COLO829 (cell line): Measurements from ENCODE around the gene PPID.
"Not testable (repeated sequence)": the region's sequence is repeated elsewhere in the genome, so short reads cannot be mapped to it uniquely, and the experiment has no call there.

Experiments used
- DNase-seq: peaks from one replicate; pipeline ENCODE4 v3.0.0; 2012; ENCODE audit warnings: low spot score

PPID gene

DNA sequence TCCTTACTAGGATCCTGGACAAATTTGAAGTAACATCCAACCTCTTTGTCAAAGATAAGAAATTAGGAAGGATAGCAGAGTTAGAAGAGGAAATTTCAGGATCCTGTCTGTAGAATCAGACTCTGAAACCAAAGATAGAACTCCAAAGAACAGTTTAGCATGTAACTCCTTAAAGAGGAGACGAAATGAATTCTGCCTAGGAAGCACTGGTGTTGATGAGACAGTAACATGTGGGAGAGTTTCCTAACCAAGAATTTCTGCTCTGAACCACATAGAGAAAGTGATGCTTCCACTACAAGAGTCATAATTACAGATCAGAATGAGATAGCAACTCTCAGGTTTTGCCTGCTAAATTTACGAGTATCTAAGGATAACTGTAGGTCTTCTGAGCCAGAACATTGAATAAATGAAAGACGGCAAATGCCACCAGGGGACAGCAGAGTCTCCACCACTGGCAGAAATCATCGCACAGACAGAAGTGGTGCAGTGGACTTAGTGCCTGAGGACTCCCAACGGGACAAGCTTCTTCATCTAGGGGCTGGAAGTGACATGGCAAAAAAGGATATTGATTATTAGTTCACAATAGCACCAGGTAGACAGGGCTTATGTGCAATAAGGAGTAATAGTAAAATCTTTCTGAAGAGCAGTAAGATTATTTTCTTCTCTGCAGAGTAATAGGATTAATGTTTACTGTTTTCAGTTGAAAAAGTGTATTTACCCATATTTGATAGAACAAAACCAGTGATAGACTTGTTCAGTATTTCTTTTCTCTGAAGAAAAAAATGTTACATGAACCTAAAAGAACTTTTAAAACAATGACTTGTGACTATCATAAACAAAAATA lies 6.7 kb upstream of the PPID start:
- DNase-seq = peak; percentile 81

DNA sequence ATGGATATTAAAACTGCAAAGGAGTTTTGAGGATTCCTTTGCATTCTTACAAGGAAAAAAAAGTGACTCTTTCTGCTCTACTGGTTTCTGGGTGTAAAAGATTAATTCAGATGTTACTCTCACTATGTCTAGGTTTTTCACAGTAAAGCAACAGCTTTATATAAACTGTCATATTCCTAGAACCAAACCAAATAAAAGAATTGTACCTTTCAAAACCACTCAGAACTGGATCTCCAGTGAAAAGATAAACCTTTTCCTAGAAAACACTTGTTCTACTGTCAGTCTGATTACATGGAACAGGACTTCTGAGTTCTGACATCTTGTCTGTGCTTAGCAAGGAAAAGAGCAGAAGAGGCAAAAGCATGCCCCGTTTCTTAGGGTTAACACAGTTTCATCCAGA lies 5.0 kb upstream of the PPID start:
- DNase-seq = no peak

DNA sequence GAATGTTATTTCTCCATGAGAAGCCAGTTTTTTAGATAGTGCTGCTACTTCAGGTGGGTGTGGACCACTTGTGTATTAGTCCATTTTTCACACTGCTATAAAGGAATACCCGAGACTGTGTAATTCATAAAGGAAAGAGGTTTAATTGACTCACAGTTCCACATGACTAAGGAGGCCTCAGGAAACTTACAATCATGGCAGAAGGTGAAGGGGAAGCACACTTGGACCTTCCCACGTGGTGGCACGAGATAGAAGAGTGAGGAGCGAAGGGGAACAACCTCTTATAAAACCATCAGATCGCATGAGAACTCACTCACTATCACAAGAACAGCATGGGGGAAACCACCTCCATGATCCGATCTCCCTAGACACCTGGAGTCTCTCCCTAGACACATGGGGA lies 3.4 kb upstream of the PPID start:
- no peak for DNase-seq

DNA sequence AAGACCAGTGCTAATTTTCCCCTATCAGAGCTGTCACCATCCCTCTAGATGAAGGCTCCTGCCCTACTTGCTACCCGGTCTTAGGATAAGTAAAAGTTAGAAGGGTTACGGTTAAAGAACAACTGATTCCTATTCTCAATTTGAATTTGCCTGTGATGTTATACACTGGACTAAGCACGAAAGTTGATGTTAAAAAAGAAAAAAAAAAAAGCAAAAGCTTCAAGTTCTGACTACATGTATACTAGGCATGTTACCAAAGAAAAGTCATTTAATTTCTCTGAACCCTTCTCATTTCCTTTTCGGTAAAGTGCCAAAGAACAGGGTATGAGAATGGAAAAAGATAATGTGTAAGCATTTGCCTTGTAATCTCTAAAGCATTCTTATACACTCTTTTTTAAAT lies 1.4 kb upstream of the PPID start:
- no peak for DNase-seq

DNA sequence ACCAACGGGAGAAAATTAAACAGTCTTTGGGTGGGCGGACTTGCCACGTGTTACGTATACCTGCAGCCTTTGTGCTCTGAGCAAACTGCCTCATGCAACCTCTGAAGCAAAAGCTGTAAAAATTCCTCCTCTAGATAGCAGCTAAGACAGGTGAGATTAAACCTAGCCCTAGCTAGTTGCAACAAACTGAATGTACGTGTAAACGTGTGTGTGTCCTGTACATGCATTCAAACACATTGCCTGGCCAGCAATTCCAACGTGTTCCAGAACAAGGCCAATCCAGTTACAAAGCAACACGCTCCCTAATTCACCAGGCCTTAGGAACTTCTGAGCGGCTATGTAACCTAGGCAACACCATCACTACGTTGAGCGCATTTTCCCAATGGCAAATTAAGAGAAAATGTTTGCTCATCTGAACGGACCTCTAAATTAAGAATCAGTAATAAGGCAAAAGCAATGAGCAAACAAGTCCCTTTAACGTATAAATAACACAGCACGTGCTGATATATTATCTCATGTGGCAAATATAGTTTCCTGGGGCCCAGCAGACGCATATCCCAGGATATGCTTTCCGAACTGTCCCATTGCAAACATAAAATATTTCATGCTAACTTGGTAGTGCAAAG lies 792 bp downstream of the PPID start:
- peak; percentile 48 for DNase-seq

DNA sequence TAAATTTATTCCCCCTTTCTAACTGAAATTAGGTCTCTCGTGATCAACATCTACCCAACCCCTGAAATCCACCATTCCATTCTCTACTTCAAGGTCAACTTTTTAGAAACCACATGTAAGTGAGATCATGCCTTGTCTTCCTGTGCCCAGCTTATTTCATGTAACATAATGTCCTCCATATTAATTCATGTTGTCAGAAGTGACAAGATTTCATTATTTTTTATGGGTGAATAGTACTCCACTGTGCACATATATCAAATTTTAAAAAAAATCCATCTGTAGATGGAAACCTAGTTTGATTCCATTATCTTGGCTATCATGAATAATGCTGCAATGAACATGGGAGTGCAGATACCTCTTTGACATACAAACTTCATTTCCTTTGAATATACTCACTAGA lies 1.5 kb downstream of the PPID start:
- DNase-seq = no peak

DNA sequence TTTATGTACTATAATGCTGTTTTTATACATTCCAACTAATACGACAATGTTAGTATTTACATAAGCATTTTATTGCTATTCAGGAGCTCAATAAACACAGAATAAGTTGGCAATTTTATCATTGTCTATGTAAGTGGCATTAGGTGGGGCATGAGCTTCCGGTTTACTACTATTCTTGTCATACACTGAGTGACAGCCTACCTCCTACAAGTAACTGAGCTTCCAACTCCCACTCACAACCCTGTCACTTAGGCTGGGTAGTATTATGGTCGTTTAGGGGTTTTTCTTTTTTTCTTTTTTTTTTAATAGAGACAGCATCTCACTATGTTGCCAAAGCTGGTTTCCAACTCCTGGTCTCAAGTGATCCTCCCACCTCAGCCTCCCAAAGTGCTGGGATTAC lies 7.4 kb downstream of the PPID start:
- DNase-seq = no peak

DNA sequence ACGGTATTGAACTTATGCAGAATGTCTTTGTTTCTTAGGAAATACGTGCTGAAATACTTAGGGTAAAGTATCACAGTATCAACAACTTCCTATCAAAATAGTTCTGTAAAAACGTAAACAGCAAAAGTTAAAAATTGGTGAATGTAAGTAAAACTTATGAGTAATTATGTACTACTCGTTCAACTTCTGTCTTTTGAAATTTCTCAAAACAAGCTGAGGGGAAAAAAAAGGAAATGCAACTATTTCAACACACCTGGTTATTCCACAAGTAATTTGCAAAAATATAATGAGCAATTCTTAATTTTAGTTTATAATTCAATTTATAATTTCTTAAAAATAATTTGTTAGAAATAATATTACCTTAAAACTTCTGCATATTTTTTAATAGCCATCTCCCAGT lies 8.3 kb downstream of the PPID start:
- DNase-seq = no peak

DNA sequence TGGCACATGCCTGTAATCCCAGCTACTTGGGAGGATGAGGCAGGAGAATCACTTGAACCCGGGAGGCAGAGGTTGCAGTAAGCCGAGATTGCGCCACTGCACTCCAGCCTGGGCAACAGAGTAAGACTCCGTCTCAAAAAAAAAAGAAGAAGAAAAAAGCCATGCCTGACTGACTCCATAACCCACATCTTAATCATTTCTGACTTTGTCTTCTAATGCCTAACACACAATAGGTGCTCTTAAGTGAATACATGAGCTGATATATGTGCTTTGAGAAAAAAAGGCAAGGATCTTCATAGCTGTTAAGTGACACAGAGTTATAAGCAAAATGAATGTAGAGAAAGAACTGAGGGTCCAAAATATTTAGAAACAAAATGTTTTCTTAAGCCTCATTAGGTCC lies 10.6 kb downstream of the PPID start:
- not testable (repeated sequence) for DNase-seq

DNA sequence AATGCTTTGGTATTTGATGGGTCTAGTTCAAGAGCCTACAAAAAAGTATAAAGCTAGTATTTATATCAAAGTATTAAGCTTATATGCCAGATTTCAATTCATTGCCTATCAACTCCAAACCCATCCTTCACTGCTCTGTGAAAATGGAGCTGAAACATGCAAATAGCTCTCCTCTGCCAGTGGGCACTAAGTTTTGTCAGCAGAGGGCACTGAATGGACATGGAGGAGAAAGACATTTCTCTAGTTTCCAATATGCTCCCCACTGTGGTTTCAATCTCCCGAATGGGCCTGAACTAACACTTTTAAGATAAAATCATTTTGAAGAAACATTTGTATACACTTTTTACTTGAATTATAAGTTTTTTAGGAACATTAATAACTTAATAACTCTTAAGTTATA lies 12.4 kb downstream of the PPID start:
- no peak for DNase-seq

DNA sequence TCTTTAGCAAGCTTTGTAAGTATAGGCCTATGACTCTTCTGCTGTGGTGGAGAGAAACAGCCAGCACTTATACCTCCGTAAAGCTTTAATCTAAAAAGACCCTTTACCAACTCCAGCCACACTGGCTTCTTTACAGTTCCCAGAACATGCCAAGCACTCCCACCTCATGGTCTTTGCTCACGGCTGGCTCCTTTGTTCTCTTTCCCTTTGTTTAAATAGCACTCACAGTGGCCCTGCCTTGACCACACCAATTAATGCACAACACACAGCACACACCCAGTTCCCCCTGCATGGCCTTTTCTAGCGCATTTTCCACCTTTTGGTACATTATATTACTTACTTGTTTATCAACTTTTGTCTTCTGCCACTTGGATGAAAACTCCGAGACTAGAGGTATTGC lies 18.9 kb downstream of the PPID start:
- DNase-seq = no peak

DNA sequence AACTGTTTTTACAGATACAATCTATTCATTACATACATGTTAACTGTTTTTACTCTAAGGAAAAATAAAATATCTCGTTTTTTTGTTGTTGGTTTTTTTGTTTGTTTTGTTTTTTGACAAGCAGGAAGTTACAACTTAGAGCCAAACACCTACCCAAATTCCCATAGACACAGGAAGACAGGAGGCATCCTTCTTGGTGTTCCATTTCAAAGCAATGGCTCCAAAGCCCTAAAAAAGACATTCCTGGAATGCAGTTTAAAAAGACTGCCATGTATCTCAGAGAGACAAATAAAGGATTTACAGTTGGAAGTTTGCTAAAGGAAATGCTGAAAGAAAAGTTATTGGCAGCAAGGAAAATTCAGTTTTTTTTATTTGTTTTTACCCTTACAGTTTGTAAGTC lies 34.4 kb downstream of the PPID start:
- no peak for DNase-seq

DNA sequence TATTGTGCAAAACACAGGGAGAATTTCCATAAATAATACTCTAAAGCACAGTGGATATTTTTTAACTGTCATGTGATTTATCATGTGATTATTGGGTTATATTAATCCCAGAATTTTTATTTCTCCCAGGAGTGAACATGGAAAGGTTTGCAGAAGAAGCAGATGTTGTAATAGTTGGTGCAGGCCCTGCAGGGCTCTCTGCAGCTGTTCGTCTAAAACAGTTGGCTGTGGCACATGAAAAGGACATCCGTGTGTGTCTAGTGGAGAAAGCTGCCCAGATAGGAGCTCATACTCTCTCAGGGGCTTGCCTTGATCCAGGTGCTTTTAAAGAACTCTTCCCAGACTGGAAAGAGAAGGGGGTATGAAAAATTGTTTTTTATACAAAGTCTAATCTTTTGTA lies 41.1 kb downstream of the PPID start:
- DNase-seq = no peak

DNA sequence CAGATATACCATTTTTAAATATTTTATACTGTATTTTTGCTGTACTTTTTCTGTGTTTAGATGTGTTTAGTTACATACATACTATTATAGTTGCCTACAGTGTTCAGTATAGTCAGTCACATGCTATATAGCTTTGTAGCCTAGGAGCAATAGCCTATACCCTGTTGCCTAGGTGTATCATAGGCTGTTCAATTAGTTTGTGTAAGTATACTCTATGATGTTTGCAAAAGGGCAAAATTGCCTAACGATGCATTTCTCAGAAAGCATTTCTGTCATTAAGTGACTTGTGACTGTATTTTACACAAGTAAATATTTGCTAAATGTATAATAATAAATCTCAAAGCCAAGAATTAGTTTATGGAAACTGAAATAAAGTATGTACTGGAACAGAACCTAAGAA lies 41.6 kb downstream of the PPID start:
- no peak for DNase-seq

DNA sequence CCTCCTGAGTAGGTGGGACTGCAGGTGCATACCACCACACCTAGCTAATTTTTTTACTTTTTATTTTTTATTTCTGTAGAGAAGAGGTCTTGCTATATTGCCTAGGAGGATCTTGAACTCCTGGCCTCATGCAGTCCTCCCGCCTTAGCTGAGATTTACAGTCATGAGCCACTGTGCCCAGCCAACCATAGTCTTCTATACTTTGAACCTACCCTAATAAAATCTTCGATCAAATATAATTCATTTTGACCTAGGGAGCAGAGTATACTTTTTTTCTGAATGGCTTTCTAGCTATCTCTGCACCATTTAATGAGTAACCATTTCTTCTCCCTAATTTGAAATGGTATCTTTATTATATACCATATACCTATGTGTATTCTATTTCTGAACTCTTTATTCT lies 44.4 kb downstream of the PPID start:
- no peak for DNase-seq

DNA sequence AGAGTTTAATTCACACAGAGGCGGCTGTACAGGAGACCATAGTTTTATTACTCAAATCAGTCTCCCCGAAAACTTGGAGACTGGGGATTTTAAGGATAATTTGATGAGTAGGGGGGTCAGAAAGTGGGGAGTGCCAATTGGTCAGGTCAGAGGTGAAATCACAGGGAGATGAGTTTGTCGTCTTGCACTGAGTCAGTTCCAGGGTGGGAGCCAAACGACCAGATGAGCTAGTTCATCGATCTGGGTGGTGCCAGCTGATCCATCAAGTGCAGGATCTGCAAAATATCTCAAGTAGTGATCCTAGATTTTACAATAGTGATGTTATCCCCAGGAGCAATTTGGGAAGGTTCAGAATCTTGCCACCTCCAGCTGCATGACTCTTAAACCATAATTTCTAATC lies 47.1 kb downstream of the PPID start:
- no peak for DNase-seq

DNA sequence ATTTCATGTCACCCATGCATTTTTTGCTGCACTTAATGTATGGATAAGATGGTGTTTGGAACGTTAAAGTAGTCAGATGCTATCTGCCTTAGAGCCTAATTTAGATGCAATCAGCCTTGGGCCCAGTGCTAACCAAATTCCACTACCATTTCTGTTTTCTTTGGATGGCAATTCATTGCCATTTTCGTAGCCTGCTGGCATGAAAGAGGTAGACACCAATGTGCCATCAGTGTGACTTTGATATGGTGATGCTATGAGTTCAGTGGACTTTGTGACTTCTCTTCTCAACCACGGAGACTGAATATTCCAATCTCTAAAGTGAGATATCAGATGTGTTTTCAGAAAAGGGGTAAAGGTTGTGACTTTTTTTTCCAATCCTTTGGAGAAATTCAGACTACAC lies 49.6 kb downstream of the PPID start:
- no peak for DNase-seq

DNA sequence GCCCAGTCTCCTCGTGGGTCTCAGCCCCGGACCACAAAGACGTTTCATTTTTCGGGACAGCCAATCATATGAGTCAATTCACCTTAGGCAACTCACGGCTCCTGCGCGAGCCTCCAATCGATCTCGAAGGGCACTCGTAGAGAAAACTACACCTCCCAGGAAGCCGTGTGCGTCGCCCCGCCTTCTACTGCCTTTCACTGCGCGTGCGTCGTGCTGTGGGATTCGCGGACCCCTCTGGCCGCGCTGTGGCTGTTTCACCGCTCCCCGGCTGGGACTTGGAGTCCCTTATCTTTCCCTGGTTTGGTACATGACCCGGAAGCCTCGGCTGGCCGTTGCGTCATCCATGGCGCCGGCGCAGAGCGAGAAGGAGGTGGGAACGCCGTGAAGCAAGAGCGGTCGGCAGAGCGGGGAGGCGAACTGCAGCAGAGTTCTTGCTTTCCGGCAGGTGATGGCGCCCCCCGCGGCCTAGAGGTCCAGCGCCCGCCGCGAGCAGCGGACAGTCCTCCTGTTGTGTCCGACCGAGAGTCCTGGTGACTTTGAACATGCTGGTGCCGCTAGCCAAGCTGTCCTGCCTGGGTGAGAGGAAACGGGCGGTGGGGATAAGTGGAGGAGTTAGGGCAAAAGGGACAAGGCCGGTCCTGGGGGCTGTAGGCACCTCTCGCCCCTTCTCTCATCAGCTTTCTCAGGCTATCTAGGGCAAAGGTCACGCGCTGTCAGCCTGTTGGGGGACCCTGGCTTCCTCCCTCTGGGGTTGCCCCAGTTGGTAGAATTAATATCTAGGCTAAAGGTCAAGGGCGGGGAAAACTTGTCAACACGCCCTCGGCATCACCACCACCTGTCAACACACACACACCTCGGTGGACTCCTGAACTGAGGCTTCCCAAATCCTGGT lies 51.0 kb downstream of the PPID start, which contains the start of gene ETFDH:
TSS of gene ETFDH (plus strand) at position 382 of the 892 bp plus-strand sequence. CDS start at position 543, 161 bp downstream.
- peak; percentile 100 for DNase-seq

DNA sequence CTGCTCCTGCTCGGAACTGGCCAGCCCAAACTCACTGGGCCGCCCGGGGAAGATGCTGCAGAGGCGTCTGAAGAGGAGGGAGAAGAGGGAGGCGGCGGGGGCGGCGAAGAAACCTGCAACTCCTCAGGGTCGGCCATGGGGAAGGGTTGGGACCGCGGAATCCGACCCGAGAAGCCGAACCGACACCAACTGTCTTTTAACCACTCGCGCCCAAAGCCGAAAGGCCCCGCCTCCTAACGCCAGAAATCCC lies 51.6 kb downstream of the PPID start, which contains the start of gene C4orf46:
TSS of gene C4orf46 (minus strand) at position 223 of the 250 bp plus-strand sequence. CDS start at position 137, 86 bp downstream.
- DNase-seq = no peak

DNA sequence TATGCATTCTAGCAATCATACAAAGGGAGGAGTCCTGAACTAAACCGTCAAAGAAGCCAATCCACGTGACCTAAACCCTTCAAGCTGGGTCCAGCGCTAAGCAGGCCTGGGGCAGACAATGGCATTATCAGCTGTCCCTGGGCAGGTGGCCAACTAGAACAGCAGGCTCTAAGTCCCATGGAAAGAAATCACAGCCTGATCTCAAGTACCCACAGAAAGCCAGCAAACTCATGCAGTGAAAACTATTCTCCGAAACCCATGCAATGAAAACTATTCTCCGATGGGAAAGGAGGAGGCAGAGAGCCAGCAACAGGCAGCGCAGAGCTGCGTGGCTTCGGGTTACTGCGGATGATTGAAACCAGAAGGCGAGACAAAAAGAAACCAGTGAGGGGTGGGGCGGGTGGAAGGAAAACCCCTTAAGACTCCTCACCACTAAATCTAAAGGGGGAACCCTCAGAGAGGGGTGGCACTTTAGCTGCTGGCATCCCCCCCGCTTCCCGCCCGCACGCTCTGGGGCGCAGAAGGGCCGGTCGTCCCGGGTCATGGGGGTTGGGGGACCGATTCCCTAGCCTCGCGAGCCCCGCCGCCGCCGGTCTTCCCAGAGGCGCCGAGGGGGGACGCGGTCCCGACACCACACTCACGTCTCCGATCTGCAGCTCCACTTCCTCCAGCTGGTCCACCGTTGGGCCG lies 52.1 kb downstream of the PPID start:
- DNase-seq = peak; percentile 54

DNA sequence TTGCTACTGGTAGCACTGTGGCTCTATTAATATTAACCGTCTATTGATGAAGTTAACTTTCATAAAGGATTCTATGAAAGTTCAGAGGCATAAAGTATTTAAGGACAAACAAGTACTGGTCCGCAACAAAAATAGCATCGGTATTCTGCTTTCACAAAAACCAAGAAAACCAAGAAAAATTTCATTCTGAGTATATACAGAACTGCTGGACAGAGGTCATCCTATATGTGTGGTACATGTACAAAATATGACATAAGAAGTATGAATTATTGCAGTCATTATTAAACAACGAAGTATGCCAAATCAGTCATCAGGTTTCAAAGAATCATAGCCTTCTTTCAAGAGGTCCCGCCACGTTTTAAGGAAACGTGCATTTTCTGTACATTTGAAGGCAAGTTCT lies 53.9 kb downstream of the PPID start:
- DNase-seq = no peak

DNA sequence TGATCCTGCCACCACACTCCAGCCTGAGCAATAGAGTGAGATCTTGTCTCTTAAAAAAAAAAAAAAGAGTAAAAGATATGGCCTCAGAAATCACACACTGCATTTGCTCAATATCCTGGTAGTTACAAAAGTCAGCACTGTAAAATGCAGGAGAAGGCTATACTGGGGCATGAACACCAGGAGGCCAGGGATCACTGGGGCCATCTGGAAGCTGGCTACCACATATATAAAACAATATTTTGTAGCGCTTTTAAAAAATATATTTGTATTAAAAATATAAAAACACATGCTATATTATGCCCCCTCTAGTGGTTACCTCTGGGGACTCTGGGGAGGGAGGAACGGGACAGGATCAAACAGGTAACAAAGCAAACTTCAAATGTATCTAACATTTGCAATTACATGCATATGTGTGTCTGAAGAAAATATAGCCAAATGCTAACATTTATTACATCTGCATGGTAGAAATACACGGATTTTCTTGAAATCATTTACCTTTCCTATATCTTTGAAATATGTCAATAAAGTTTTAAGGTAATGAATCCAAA lies 55.5 kb downstream of the PPID start:
- DNase-seq = peak; percentile 43
